ENCODE data around the gene DNAJC5. TPM values are rescaled to one million over a fixed set of nuclear protein-coding genes. Genes with fewer than 3 reads are reported as not detected.
"Not testable (repeated sequence)": the region's sequence is repeated elsewhere in the genome, so short reads cannot be mapped to it uniquely, and the experiment has no call there.

Gene DNAJC5
- total RNA-seq, 1 donor from 2014 or later: 30.3 TPM

DNA sequence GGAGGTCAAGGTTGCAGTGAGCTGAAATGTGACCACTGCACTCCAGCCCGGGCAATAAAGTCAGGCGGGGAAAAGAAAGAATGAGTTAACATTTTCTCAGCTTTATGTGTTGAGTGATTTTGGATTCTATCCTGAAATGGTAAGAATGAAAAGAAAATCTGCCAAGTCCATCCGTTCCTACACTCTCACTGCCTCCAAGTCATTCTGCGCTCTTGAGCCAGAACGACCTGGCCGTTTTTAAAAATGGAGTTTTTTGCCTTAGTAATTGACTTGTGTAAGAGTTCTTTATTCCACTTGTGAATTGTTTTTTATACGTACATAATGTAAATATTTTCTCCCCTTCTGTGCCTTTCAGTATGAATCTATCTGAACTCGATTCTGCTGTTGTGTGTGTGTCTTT is 28.7 kb downstream of the DNAJC5 start:
- no peaks in the 10 kb centered on the region for H3K9me3 ChIP-seq (ENCODE audit: control insufficient read depth in 3 of 3, low read length in 3 of 3)
- no peaks in the 10 kb centered on the region for H3K27me3 ChIP-seq (ENCODE audit: control insufficient read depth in 3 of 3, insufficient read depth in 3 of 3, low read length in 3 of 3)
- H3K27ac ChIP-seq (ENCODE audit: low read depth, low read length): no peak overlapping the region
- no peak overlapping the region for H3K9ac ChIP-seq (ENCODE audit: low read depth in 1 of 3, low read length in 3 of 3)
- H3K4me3 ChIP-seq (ENCODE audit: low read length in 3 of 3): no peak overlapping the region
- peaks cover 2 to 7% (median 4%) of the 10 kb centered on the region in 3 donors for H3K4me1 ChIP-seq (ENCODE audit: control insufficient read depth in 3 of 3, insufficient read depth in 3 of 3, low read length in 3 of 3)
- H3K36me3 ChIP-seq (ENCODE audit: control insufficient read depth in 3 of 3, insufficient read depth in 3 of 3, low read length in 3 of 3): peaks cover 6 to 16% (median 11%) of the 10 kb centered on the region in 3 donors

DNA sequence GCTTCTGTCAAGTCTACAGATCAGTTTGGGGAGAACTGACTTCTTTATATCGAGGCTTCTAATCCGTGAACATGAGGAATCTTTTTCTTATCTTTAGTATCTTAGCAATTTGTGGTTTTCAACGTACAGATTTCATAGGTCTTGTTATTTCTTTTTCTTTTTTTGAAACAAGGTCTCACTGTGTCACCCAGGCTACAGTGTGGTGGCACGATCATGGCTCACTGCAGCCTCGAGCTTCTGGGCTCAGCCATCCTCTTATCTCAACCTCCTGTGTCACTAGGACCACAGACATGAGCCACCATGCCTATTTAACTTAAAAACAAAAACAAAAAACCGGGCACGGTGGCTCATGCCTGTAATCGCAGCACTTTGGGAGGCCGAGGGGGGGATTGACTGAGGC is 29.3 kb downstream of the DNAJC5 start:
- Histone ChIP-seq H3K27me3 (ENCODE audit: control insufficient read depth in 3 of 3, insufficient read depth in 3 of 3, low read length in 3 of 3) (no peaks in the 10 kb centered on the region), H3K4me3 (ENCODE audit: low read length in 3 of 3) (no peak overlapping the region), H3K4me1 (ENCODE audit: control insufficient read depth in 3 of 3, insufficient read depth in 3 of 3, low read length in 3 of 3) (peaks cover 2 to 7% (median 4%) of the 10 kb centered on the region in 3 donors), H3K27ac (ENCODE audit: low read depth, low read length) (no peak overlapping the region), H3K9ac (ENCODE audit: low read depth in 1 of 3, low read length in 3 of 3) (no peak overlapping the region), H3K9me3 (ENCODE audit: control insufficient read depth in 3 of 3, low read length in 3 of 3) (no peaks in the 10 kb centered on the region), H3K36me3 (ENCODE audit: control insufficient read depth in 3 of 3, insufficient read depth in 3 of 3, low read length in 3 of 3) (peaks cover 12 to 19% (median 17%) of the 10 kb centered on the region in 3 donors)

DNA sequence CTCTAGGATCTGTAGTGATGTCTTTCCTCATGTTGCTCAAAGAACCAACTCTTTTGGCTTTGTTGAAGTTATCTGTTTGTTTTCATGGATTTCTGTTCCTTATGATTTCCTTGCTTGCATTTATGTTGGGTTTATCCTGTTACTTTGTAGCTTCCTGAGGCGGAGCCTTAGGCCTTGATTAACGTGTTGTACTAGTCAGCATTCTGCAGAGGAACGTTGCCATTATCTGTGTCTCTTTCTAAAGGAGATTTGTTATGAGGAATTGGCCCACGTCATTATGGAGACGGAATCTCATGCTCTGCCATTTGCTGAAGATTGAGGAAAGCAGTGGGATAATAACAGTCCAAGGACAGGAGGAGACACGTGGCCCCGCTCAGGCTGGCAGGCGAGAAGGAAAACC is 31.4 kb downstream of the DNAJC5 start:
- H3K27me3 ChIP-seq (ENCODE audit: control insufficient read depth in 3 of 3, insufficient read depth in 3 of 3, low read length in 3 of 3): no peaks in the 10 kb centered on the region
- H3K9ac ChIP-seq (ENCODE audit: low read depth in 1 of 3, low read length in 3 of 3): no peak overlapping the region
- peaks cover 2 to 7% (median 4%) of the 10 kb centered on the region in 3 donors for H3K4me1 ChIP-seq (ENCODE audit: control insufficient read depth in 3 of 3, insufficient read depth in 3 of 3, low read length in 3 of 3)
- H3K27ac ChIP-seq (ENCODE audit: low read depth, low read length): no peak overlapping the region
- H3K4me3 ChIP-seq (ENCODE audit: low read length in 3 of 3): no peak overlapping the region
- peaks cover 28 to 34% (median 32%) of the 10 kb centered on the region in 3 donors for H3K36me3 ChIP-seq (ENCODE audit: control insufficient read depth in 3 of 3, insufficient read depth in 3 of 3, low read length in 3 of 3)
- no peaks in the 10 kb centered on the region for H3K9me3 ChIP-seq (ENCODE audit: control insufficient read depth in 3 of 3, low read length in 3 of 3)

DNA sequence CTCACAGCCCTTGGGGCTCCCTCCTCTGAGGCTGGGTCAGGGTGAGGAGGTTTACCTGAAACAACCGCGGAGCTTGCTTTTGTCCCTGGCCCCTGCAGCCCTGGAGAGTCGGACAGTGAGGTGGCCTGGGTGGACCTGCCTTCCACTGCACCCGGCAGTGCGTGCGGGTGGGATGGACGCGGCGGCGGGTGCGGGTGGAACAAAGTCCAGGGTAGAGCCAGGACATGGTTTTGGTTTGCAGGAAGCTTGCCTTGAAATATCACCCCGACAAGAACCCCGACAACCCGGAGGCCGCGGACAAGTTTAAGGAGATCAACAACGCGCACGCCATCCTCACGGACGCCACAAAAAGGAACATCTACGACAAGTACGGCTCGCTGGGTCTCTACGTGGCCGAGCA is 34.1 kb downstream of the DNAJC5 start:
- H3K9me3 ChIP-seq (ENCODE audit: control insufficient read depth in 3 of 3, low read length in 3 of 3): no peaks in the 10 kb centered on the region
- H3K27me3 ChIP-seq (ENCODE audit: control insufficient read depth in 3 of 3, insufficient read depth in 3 of 3, low read length in 3 of 3): no peaks in the 10 kb centered on the region
- H3K27ac ChIP-seq (ENCODE audit: low read depth, low read length): no peak overlapping the region
- H3K4me3 ChIP-seq (ENCODE audit: low read length in 3 of 3): no peak overlapping the region
- no peak overlapping the region for H3K9ac ChIP-seq (ENCODE audit: low read depth in 1 of 3, low read length in 3 of 3)
- peaks cover 43 to 50% (median 45%) of the 10 kb centered on the region in 3 donors for H3K36me3 ChIP-seq (ENCODE audit: control insufficient read depth in 3 of 3, insufficient read depth in 3 of 3, low read length in 3 of 3)
- peaks cover 3 to 7% (median 4%) of the 10 kb centered on the region in 3 donors for H3K4me1 ChIP-seq (ENCODE audit: control insufficient read depth in 3 of 3, insufficient read depth in 3 of 3, low read length in 3 of 3)

DNA sequence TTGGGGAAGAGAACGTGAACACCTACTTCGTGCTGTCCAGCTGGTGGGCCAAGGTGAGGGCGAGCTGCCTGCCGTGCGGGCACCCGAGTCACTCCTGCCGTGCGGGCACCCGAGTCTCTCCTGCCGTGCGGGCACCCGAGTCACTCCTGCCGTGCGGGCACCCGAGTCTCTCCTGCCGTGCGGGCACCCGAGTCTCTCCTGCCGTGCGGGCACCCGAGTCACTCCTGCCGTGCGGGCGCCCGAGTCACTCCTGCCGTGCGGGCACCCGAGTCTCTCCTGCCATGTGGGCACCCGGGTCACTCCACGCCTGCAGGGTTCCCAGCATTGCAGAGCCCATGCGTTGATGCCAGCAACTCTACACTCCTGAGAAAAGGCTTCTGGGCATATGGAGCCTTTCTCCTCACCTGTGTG is 34.6 kb downstream of the DNAJC5 start:
- H3K9ac ChIP-seq (ENCODE audit: low read depth in 1 of 3, low read length in 3 of 3); H3K4me3 ChIP-seq (ENCODE audit: low read length in 3 of 3); H3K4me1 ChIP-seq (ENCODE audit: control insufficient read depth in 3 of 3, insufficient read depth in 3 of 3, low read length in 3 of 3); H3K9me3 ChIP-seq (ENCODE audit: control insufficient read depth in 3 of 3, low read length in 3 of 3); H3K27me3 ChIP-seq (ENCODE audit: control insufficient read depth in 3 of 3, insufficient read depth in 3 of 3, low read length in 3 of 3); H3K27ac ChIP-seq (ENCODE audit: low read depth, low read length): not testable (repeated sequence)
- H3K36me3 ChIP-seq (ENCODE audit: control insufficient read depth in 3 of 3, insufficient read depth in 3 of 3, low read length in 3 of 3): peaks cover 43 to 52% (median 46%) of the 10 kb centered on the region in 3 donors

DNA sequence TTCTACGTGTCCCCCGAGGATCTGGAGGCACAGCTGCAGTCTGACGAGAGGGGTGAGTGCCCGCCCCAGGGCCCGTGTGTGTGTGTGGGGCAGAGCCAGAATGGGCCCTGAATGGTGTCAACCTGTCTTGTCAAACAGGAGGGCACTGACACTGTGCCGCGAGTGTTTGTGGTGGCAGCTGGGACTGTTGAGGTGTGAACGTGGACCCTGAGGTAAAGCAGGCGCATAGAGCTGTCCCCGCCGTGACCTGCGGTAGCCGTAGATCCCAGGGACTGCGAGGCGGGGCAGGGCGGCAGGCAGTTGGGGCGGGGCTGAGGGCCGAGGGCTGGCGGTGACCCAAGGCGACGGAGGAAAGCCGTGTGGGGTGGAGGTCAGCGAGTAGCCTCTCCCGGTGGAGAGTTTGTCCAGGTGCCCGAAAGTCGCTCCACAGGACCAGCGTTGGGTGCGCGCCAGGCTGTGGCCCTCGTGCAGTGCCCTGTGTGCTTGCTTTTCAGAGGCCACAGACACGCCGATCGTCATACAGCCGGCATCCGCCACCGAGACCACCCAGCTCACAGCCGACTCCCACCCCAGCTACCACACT is 36.1 kb downstream of the DNAJC5 start:
- H3K36me3 ChIP-seq (ENCODE audit: control insufficient read depth in 3 of 3, insufficient read depth in 3 of 3, low read length in 3 of 3): peaks cover 54 to 63% (median 55%) of the 10 kb centered on the region in 3 donors

DNA sequence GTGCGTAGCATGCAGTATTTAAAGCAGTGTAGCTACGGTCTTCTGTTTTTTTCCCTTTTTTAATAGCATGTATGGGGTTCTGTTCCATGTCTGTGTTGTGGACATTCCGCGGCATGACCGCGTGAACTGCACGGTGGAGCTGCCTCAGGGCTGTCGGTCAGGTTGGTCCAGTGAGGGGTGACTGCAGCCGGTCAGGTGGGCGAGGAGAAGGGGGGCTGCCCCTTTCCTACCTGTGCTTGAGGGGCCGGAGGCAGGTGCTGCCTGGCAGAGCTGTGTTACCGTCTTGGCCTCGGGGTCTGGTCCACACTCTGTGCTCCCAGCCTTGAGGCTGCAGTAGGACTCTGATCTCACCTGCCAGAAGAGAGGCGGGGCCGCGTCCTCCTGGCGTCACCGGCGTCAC is 36.8 kb downstream of the DNAJC5 start:
- Histone ChIP-seq H3K36me3 (ENCODE audit: control insufficient read depth in 3 of 3, insufficient read depth in 3 of 3, low read length in 3 of 3) (peaks cover 51 to 63% (median 54%) of the 10 kb centered on the region in 3 donors), H3K4me1 (ENCODE audit: control insufficient read depth in 3 of 3, insufficient read depth in 3 of 3, low read length in 3 of 3) (peaks cover 3 to 7% (median 4%) of the 10 kb centered on the region in 3 donors), H3K27me3 (ENCODE audit: control insufficient read depth in 3 of 3, insufficient read depth in 3 of 3, low read length in 3 of 3) (no peaks in the 10 kb centered on the region), H3K9me3 (ENCODE audit: control insufficient read depth in 3 of 3, low read length in 3 of 3) (no peaks in the 10 kb centered on the region), H3K9ac (ENCODE audit: low read depth in 1 of 3, low read length in 3 of 3) (no peak overlapping the region), H3K27ac (ENCODE audit: low read depth, low read length) (no peak overlapping the region), H3K4me3 (ENCODE audit: low read length in 3 of 3) (no peak overlapping the region)

More for the DNA sequence above, 36.1 kb downstream of the DNAJC5 start:
- H3K9ac ChIP-seq (ENCODE audit: low read depth in 1 of 3, low read length in 3 of 3): no peak overlapping the region
- no peak overlapping the region for H3K4me3 ChIP-seq (ENCODE audit: low read length in 3 of 3)
- H3K27me3 ChIP-seq (ENCODE audit: control insufficient read depth in 3 of 3, insufficient read depth in 3 of 3, low read length in 3 of 3): no peaks in the 10 kb centered on the region
- H3K4me1 ChIP-seq (ENCODE audit: control insufficient read depth in 3 of 3, insufficient read depth in 3 of 3, low read length in 3 of 3): peaks cover 3 to 7% (median 4%) of the 10 kb centered on the region in 3 donors
- H3K27ac ChIP-seq (ENCODE audit: low read depth, low read length): no peak overlapping the region
- H3K9me3 ChIP-seq (ENCODE audit: control insufficient read depth in 3 of 3, low read length in 3 of 3): no peaks in the 10 kb centered on the region

DNA sequence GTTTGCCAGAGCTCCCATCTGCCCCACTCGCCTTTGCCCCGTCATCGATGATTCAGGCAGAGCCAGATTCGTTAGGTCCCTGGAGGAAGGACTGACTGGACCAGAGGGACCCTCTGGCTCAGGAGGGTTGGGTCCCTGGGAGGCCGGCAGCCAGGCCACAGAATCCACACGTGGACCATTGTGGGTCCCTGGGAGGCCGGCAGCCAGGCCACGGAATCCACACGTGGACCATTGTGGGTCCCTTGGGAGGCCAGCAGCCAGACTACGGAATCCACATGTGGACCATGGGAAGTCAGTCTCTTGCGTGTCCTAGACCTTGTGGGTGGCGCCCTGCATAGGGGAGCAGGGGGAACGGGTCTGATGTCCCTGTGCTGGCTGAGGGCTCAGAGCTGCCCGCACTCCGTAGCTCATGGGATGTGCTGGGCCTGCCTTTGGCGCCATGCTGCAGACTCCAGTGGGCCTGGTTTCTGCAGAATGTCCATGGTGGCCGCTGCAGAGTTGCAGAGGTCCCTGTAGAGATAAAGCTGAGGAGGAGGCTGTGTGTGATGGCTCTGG is 37.8 kb downstream of the DNAJC5 start:
- no peaks in the 10 kb centered on the region for H3K9me3 ChIP-seq (ENCODE audit: control insufficient read depth in 3 of 3, low read length in 3 of 3)
- peaks cover 50 to 61% (median 54%) of the 10 kb centered on the region in 3 donors for H3K36me3 ChIP-seq (ENCODE audit: control insufficient read depth in 3 of 3, insufficient read depth in 3 of 3, low read length in 3 of 3)
- H3K4me1 ChIP-seq (ENCODE audit: control insufficient read depth in 3 of 3, insufficient read depth in 3 of 3, low read length in 3 of 3): peaks cover 0 to 3% (median 2%) of the 10 kb centered on the region in 3 donors
- H3K27ac ChIP-seq (ENCODE audit: low read depth, low read length): no peak overlapping the region
- no peaks in the 10 kb centered on the region for H3K27me3 ChIP-seq (ENCODE audit: control insufficient read depth in 3 of 3, insufficient read depth in 3 of 3, low read length in 3 of 3)
- no peak overlapping the region for H3K4me3 ChIP-seq (ENCODE audit: low read length in 3 of 3)
- no peak overlapping the region for H3K9ac ChIP-seq (ENCODE audit: low read depth in 1 of 3, low read length in 3 of 3)

DNA sequence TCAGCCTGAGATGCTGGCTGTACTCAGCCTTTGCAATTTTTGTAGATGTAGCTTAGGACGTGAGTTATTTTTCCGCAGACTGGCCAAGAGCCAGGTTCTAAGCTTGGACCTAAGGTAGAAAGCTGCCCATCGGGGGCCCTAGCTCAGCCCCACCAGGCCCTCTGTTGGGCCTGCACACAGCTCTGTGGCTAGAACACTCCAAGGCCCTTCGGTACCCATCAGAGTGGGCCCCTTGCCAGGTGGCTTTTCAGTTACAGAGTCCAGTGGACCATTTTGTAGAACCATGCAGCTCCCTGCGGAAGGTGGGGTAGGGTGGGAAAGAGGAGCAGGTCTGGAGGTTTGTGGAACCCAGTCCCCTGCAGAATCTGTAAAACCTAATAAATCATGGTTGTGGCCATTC is 38.7 kb downstream of the DNAJC5 start:
- no peak overlapping the region for H3K4me3 ChIP-seq (ENCODE audit: low read length in 3 of 3)
- H3K27ac ChIP-seq (ENCODE audit: low read depth, low read length): no peak overlapping the region
- H3K27me3 ChIP-seq (ENCODE audit: control insufficient read depth in 3 of 3, insufficient read depth in 3 of 3, low read length in 3 of 3): no peaks in the 10 kb centered on the region
- H3K36me3 ChIP-seq (ENCODE audit: control insufficient read depth in 3 of 3, insufficient read depth in 3 of 3, low read length in 3 of 3): peaks cover 44 to 54% (median 49%) of the 10 kb centered on the region in 3 donors
- peaks cover 0 to 4% (median 2%) of the 10 kb centered on the region in 3 donors for H3K4me1 ChIP-seq (ENCODE audit: control insufficient read depth in 3 of 3, insufficient read depth in 3 of 3, low read length in 3 of 3)
- H3K9me3 ChIP-seq (ENCODE audit: control insufficient read depth in 3 of 3, low read length in 3 of 3): no peaks in the 10 kb centered on the region
- no peak overlapping the region for H3K9ac ChIP-seq (ENCODE audit: low read depth in 1 of 3, low read length in 3 of 3)

DNA sequence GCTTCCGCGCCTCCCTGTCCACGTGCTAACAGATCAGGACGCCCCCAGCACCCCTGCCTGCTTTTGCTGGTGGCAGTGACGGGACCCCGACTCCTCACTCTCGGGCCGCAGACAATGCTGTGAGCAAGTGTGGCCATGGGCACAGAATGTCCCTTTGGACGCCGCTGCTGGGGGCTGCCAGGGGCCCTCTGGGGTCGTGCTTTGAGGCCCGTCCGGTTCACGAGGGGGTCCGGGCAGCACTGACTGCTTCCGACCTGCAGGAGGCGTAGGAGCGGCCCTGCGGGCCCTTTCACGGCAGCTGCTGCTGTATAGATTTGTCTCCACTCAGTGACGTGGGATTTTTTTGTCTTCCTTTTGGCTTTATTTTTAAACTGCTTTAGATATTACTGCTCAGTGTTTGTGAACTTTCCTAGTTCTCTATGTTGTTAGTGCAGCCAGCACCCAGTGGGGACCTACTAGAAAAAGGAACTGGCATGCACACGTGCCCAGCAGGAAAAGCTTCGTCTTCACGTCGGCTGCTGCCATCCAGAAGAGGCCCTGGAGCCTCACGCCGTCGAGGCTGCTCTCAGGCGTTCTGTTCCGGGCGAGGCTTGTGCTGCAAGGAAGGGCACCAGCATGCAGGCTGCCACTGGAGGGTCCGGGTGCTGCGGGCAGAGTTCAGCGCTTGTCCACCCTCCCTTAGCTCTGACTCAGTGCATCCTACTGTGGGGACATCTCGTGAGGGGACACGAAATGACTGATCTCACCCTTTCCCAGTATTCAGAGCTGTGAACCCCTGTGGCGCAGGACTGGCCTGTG is 39.5 kb downstream of the DNAJC5 start:
- Histone ChIP-seq H3K27ac (ENCODE audit: low read depth, low read length) (no peak overlapping the region), H3K4me1 (ENCODE audit: control insufficient read depth in 3 of 3, insufficient read depth in 3 of 3, low read length in 3 of 3) (peaks cover 0 to 4% (median 2%) of the 10 kb centered on the region in 3 donors), H3K36me3 (ENCODE audit: control insufficient read depth in 3 of 3, insufficient read depth in 3 of 3, low read length in 3 of 3) (peaks cover 37 to 56% (median 46%) of the 10 kb centered on the region in 3 donors)

More for the DNA sequence above, 39.5 kb downstream of the DNAJC5 start:
- no peaks in the 10 kb centered on the region for H3K27me3 ChIP-seq (ENCODE audit: control insufficient read depth in 3 of 3, insufficient read depth in 3 of 3, low read length in 3 of 3)
- H3K9me3 ChIP-seq (ENCODE audit: control insufficient read depth in 3 of 3, low read length in 3 of 3): no peaks in the 10 kb centered on the region
- no peak overlapping the region for H3K9ac ChIP-seq (ENCODE audit: low read depth in 1 of 3, low read length in 3 of 3)
- H3K4me3 ChIP-seq (ENCODE audit: low read length in 3 of 3): no peak overlapping the region
